Ishikawa (cell line): ENCODE results near the gene ZNF429.

Experiments used
- CEBPB ChIP-seq: IDR thresholded peaks from 2 replicates; pipeline ENCODE4 v1.6.1; 2012
- CREB1 ChIP-seq: IDR thresholded peaks from 2 replicates; pipeline ENCODE4 v1.6.1; 2012; ENCODE audit warnings: low read depth
- EGR1 ChIP-seq: IDR thresholded peaks from 2 replicates; pipeline ENCODE4 v1.6.1; 2012
- EP300 ChIP-seq: IDR thresholded peaks from 2 replicates; pipeline ENCODE4 v1.6.1; 2012; ENCODE audit warnings: borderline replicate concordance
- FOXM1 ChIP-seq: IDR thresholded peaks from 2 replicates; pipeline ENCODE4 v1.6.1; 2012; ENCODE audit warnings: low read depth, borderline replicate concordance
- MAX ChIP-seq: IDR thresholded peaks from 2 replicates; pipeline ENCODE4 v1.6.1; 2012
- NFIC ChIP-seq: IDR thresholded peaks from 2 replicates; pipeline ENCODE4 v1.6.1; 2012
- RAD21 ChIP-seq: IDR thresholded peaks from 2 replicates; pipeline ENCODE4 v1.6.1; 2012; ENCODE audit warnings: low read depth
- TAF1 ChIP-seq: IDR thresholded peaks from 2 replicates; pipeline ENCODE4 v1.6.1; 2012; ENCODE audit warnings: low read depth, mild to moderate bottlenecking
- YY1 ChIP-seq: IDR thresholded peaks from 2 replicates; pipeline ENCODE4 v1.6.1; 2012; ENCODE audit warnings: low read depth
- ZBTB7A ChIP-seq: IDR thresholded peaks from 2 replicates; pipeline ENCODE4 v1.6.1; 2012; ENCODE audit warnings: low read depth
- TF ChIP-seq, protein P1 (sequence below): IDR thresholded peaks from 2 replicates; pipeline ENCODE4 v1.6.1; 2012; ENCODE audit warnings: low read depth, mild to moderate bottlenecking

GRCh38 chr19:21496876-21497275 lies 8.5 kb upstream of the ZNF429 start:
- TF ChIP-seq CREB1 (no peak), TAF1 (no peak), EP300 (no peak), RAD21 (no peak), MAX (no peak), YY1 (no peak), ZBTB7A (no peak), CEBPB (no peak), NFIC (no peak), EGR1 (no peak), FOXM1 (no peak)
- TF ChIP-seq, protein P1, sequence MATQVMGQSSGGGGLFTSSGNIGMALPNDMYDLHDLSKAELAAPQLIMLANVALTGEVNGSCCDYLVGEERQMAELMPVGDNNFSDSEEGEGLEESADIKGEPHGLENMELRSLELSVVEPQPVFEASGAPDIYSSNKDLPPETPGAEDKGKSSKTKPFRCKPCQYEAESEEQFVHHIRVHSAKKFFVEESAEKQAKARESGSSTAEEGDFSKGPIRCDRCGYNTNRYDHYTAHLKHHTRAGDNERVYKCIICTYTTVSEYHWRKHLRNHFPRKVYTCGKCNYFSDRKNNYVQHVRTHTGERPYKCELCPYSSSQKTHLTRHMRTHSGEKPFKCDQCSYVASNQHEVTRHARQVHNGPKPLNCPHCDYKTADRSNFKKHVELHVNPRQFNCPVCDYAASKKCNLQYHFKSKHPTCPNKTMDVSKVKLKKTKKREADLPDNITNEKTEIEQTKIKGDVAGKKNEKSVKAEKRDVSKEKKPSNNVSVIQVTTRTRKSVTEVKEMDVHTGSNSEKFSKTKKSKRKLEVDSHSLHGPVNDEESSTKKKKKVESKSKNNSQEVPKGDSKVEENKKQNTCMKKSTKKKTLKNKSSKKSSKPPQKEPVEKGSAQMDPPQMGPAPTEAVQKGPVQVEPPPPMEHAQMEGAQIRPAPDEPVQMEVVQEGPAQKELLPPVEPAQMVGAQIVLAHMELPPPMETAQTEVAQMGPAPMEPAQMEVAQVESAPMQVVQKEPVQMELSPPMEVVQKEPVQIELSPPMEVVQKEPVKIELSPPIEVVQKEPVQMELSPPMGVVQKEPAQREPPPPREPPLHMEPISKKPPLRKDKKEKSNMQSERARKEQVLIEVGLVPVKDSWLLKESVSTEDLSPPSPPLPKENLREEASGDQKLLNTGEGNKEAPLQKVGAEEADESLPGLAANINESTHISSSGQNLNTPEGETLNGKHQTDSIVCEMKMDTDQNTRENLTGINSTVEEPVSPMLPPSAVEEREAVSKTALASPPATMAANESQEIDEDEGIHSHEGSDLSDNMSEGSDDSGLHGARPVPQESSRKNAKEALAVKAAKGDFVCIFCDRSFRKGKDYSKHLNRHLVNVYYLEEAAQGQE: no peak
